Activated B cell treated with CpG ODN at 0.5 μM for 24 hours (primary cell): ENCODE data around the gene ARMH3. TPM values are rescaled to one million over a fixed set of nuclear protein-coding genes. Genes with fewer than 3 reads are reported as not detected.

ENCODE experiments used
- ATAC-seq: fragments of 200-7000 bp; cut with Tn5 transposase; one replicate; pipeline ENCODE4 v1.10.0; 2021; ENCODE audit warnings: low read depth, mild to moderate bottlenecking, moderate library complexity
- CTCF ChIA-PET: fragments of 350-600 bp; sonication (Branson Sonifier 250); formaldehyde crosslinking; loops from one replicate; lab custom pipeline; 2021; ENCODE audit warnings: antibody characterized with exemption; lab: Charles Lee
- POLR2A ChIA-PET: fragments of 350-600 bp; sonication (Branson Sonifier 250); formaldehyde crosslinking; loops from one replicate; lab custom pipeline; 2021; ENCODE audit warnings: antibody characterized with exemption; lab: Charles Lee
- DNase-seq: peaks from one replicate; pipeline ENCODE4 v3.0.0; 2022
- H3K27ac Mint-ChIP-seq: one replicate; pipeline ENCODE4 v1.8.0; 2020; ENCODE audit warnings: mixed read lengths
- H3K27me3 Mint-ChIP-seq: one replicate; pipeline ENCODE4 v1.8.0; 2021; ENCODE audit warnings: mixed read lengths
- H3K36me3 Mint-ChIP-seq: one replicate; pipeline ENCODE4 v1.8.0; 2021; ENCODE audit warnings: low read depth, mixed read lengths
- H3K4me1 Mint-ChIP-seq: one replicate; pipeline ENCODE4 v1.8.0; 2021; ENCODE audit warnings: mixed read lengths
- H3K4me3 Mint-ChIP-seq: one replicate; pipeline ENCODE4 v1.8.0; 2020; ENCODE audit warnings: mild to moderate bottlenecking, mixed read lengths
- H3K9me3 Mint-ChIP-seq: one replicate; pipeline ENCODE4 v1.8.0; 2020; ENCODE audit warnings: mixed read lengths
- intact Hi-C: fragments of 100-400 bp; cut with micrococcal nuclease; formaldehyde crosslinking; loops from one replicate; pipeline ENCODE4 v1.15.1; 2024
- total RNA-seq: library from RNA; stranded (reverse); gene quantifications from 2 replicates; pipeline ENCODE4 v1.2.3, GENCODE V29; 2022
- TF ChIP-seq, protein P1 (sequence below): fragments of 200-600 bp; IDR thresholded peaks from one replicate; pipeline ENCODE4 v1.8.0; 2022; ENCODE audit warnings: antibody characterized with exemption, mild to moderate bottlenecking

Gene ARMH3
- total RNA-seq, 1 donor from 2014 or later: 35.4 TPM

DNA sequence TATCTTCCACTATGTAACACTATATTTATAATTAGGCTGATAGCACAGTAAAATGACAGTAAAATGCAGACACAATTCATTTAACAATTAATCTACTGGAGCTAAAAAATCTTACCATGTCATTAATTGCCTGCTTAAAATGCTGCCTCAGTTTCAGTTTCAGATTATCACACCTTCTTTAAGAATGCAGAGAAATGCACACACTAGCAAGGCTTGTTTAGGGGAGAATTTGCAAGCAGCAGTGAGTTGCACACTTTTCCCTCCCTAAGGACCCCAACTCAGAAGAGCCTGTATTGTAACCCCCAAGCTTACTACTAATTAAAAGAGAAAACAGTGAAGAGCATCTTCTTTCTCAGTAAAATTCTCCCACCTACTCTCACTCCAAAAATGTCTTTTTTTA, 132.7 kb downstream of the ARMH3 start:
- H3K27me3 Mint-ChIP-seq: no peaks in the 10 kb centered on the region
- peak overlapping the region; percentile 45 for H3K4me3 Mint-ChIP-seq
- ChIA-PET POLR2A (interaction anchor here (0.6 to 1.0 kb wide), 2 partner anchors 14 to 85 kb away, joined by 3 to 4 read pairs; no protein-coding TSS in a partner anchor), CTCF (interaction anchor here (0.8 to 1.1 kb wide), 2 partner anchors 84 to 86 kb away, joined by 3 read pairs; no protein-coding TSS in a partner anchor)
- peak overlapping the region; percentile 24 for H3K27ac Mint-ChIP-seq
- no peaks in the 10 kb centered on the region for H3K9me3 Mint-ChIP-seq
- no peak for ATAC-seq
- peaks cover 31% of the 10 kb centered on the region for H3K36me3 Mint-ChIP-seq
- TF ChIP-seq, protein P1, sequence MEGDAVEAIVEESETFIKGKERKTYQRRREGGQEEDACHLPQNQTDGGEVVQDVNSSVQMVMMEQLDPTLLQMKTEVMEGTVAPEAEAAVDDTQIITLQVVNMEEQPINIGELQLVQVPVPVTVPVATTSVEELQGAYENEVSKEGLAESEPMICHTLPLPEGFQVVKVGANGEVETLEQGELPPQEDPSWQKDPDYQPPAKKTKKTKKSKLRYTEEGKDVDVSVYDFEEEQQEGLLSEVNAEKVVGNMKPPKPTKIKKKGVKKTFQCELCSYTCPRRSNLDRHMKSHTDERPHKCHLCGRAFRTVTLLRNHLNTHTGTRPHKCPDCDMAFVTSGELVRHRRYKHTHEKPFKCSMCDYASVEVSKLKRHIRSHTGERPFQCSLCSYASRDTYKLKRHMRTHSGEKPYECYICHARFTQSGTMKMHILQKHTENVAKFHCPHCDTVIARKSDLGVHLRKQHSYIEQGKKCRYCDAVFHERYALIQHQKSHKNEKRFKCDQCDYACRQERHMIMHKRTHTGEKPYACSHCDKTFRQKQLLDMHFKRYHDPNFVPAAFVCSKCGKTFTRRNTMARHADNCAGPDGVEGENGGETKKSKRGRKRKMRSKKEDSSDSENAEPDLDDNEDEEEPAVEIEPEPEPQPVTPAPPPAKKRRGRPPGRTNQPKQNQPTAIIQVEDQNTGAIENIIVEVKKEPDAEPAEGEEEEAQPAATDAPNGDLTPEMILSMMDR: no peak
- intact Hi-C loops: no loop called here
- DNase-seq: no peak
- peaks cover 30% of the 10 kb centered on the region for H3K4me1 Mint-ChIP-seq

DNA sequence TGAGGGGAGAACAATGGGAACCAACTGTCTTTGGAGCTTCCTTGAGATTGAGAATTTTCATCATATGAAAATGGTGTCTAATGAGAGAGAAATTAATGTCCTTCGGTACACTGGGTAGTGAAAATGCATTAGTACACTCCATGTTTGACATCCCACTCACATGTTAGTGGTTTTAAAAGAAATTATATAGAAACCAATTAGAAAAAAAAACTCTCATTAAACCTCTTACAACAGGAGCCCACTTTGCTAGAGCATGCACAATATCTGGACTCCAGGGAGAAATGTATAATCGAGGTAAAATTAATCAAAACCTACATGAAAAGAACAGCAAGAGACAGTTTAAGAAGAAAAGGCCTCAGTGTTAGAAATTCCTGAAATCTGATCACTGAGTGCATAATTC, 133.1 kb downstream of the ARMH3 start:
- DNase-seq: no peak
- no peak overlapping the region for H3K4me3 Mint-ChIP-seq
- ATAC-seq: no peak
- H3K27me3 Mint-ChIP-seq: no peaks in the 10 kb centered on the region
- H3K36me3 Mint-ChIP-seq: peaks cover 27% of the 10 kb centered on the region
- POLR2A ChIA-PET: interaction anchor here (0.6 to 1.0 kb wide), 2 partner anchors 14 to 85 kb away, joined by 3 to 4 read pairs; no protein-coding TSS in a partner anchor
- CTCF ChIA-PET: interaction anchor here (0.8 to 1.1 kb wide), 2 partner anchors 84 to 87 kb away, joined by 3 read pairs; no protein-coding TSS in a partner anchor
- TF ChIP-seq, protein P1: no peak
- no peaks in the 10 kb centered on the region for H3K9me3 Mint-ChIP-seq
- peaks cover 30% of the 10 kb centered on the region for H3K4me1 Mint-ChIP-seq
- intact Hi-C loops: no loop called here
- H3K27ac Mint-ChIP-seq: no peak overlapping the region

DNA sequence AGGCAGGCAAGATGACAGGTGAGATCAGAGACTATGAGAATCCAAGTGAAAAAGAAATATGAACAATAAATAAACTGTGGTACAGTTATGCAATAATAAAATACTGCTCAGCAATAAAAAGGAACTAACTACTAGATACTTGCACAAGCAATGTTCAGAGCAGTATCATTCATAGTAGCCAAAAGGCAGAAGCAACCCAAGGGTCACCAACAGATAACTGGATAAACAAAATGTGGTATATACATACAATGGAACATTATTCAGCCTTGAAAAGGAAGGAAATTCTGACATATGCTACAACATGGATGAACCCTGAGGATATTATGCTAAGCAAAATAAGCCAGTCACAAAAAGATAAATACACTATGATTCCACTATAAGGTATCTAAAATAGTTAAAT, 135.4 kb downstream of the ARMH3 start:
- CTCF ChIA-PET: interaction anchor here (1.9 kb wide), 1 partner anchor 89 kb away, joined by 4 read pairs; no protein-coding TSS in a partner anchor

DNA sequence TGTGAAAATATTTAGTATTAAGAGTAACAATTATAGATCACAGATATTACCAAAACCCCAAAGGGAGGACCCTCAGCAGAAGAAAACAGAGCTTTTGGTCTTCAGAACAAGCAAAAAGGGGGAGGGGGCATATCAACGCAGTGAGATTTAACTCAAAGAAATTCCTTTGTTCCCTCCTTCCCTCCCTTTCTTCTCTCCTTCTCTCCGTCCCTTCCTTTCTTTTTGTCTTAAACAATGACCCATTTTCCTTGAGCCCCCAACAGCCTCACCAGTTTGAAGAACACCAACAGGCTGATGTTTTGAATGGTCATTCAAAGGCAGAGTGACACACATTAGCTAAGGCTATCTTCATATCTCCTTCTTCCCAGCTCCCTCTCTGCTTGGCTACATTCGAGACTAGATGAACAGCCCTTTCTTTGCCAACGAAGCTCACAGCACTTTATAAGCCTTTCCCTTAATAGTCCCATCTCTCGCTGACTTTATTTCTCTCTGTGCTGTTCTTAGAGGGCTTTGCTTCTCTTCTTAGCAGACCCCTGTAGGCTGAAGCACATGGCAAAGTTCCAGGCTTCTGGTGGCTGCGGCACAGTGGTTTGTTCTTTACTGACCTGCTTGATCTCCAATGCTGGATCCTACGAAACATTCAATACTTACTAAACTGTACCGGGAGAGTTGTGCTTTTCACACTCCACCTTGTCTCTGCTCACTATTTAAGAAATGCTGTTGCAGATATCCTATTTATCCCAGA, 136.8 kb downstream of the ARMH3 start:
- CTCF ChIA-PET: interaction anchor here (1.9 kb wide), 1 partner anchor 90 kb away, joined by 4 read pairs; no protein-coding TSS in a partner anchor
- POLR2A ChIA-PET: no interaction called here
- DNase-seq: no peak
- TF ChIP-seq, protein P1: no peak
- H3K27ac Mint-ChIP-seq: peak overlapping the region; percentile 25
- peaks cover 28% of the 10 kb centered on the region for H3K36me3 Mint-ChIP-seq
- no peak overlapping the region for H3K4me3 Mint-ChIP-seq
- peaks cover 50% of the 10 kb centered on the region for H3K4me1 Mint-ChIP-seq
- no peaks in the 10 kb centered on the region for H3K9me3 Mint-ChIP-seq
- intact Hi-C loops: no loop called here
- no peak for ATAC-seq
- H3K27me3 Mint-ChIP-seq: no peaks in the 10 kb centered on the region

More for the DNA sequence above, 135.4 kb downstream of the ARMH3 start:
- Mint-ChIP-seq H3K27ac (no peak overlapping the region), H3K9me3 (no peaks in the 10 kb centered on the region), H3K4me1 (peaks cover 45% of the 10 kb centered on the region), H3K27me3 (no peaks in the 10 kb centered on the region), H3K36me3 (peaks cover 31% of the 10 kb centered on the region), H3K4me3 (no peak overlapping the region)
- POLR2A ChIA-PET: no interaction called here
- DNase-seq: no peak
- intact Hi-C loops: no loop called here
- TF ChIP-seq, protein P1: no peak
- ATAC-seq: no peak

DNA sequence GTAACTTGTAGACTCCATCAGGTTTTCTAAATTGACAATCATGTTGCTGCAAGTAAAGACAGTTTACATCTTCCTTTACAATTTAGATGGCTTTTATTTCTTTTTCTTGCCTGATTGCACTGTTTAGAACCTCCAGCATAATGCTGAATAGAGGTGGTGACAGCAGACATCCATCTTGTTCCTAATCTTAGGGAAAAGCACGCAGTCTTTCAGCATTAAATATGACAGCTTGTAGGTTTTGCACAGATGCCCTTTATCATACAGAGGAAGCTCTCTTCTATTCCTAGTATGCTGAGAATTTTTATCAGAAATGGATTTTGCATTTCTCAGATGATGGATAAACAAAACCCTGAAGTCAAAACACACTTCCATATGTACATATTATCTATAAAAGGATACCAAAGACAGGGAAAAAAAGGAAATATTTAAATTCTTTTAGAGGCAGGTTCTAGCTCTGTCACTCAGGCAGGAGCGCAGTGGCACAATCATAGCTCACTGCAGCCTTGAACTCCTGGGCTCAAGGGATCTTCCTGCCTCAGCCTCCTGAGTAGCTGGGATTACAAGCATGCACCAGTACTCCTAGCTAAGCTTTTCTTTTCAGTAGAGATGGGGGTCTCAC, 143.3 kb downstream of the ARMH3 start:
- no peak overlapping the region for H3K4me3 Mint-ChIP-seq
- H3K27ac Mint-ChIP-seq: no peak overlapping the region
- CTCF ChIA-PET: interaction anchor here (0.8 to 1.6 kb wide), 5 partner anchors 23 to 95 kb away, joined by 3 to 4 read pairs (median 3); no protein-coding TSS in a partner anchor
- intact Hi-C loops: no loop called here
- peaks cover 27% of the 10 kb centered on the region for H3K36me3 Mint-ChIP-seq
- DNase-seq: no peak
- TF ChIP-seq, protein P1: no peak
- peaks cover 33% of the 10 kb centered on the region for H3K4me1 Mint-ChIP-seq
- POLR2A ChIA-PET: interaction anchor here (0.6 to 1.2 kb wide), 3 partner anchors 23 to 882 kb away, joined by 4 to 5 read pairs (median 5); partner anchors contain the start of gene PDZD7
- no peaks in the 10 kb centered on the region for H3K9me3 Mint-ChIP-seq
- no peaks in the 10 kb centered on the region for H3K27me3 Mint-ChIP-seq
- no peak for ATAC-seq
